WTC11 (cell line): ENCODE data around the gene MIX23. TPM values are rescaled to one million over a fixed set of nuclear protein-coding genes. Genes with fewer than 3 reads are reported as not detected.

ENCODE experiments used
- ATAC-seq: fragments of 200-7000 bp; cut with Tn5 transposase; 2 replicates; pipeline ENCODE4 v1.10.0; 2021; ENCODE audit warnings: mild to moderate bottlenecking, moderate library complexity
- CTCF ChIA-PET: fragments of 300-600 bp; sonication (Branson Sonifier 250); formaldehyde crosslinking; loops from one replicate; lab custom pipeline; 2021; ENCODE audit warnings: antibody characterized with exemption; lab: Charles Lee
- POLR2A ChIA-PET: fragments of 350-600 bp; sonication (Branson Sonifier 250); formaldehyde crosslinking; loops from one replicate; lab custom pipeline; 2021; ENCODE audit warnings: antibody characterized with exemption; lab: Charles Lee
- DNase-seq: peaks from one replicate; pipeline ENCODE4 v3.0.0; 2021; ENCODE audit warnings: low spot score
- H3K27ac Mint-ChIP-seq: 2 replicates; pipeline ENCODE4 v1.8.0; 2021; ENCODE audit warnings: mixed read lengths
- H3K27me3 Mint-ChIP-seq: 2 replicates; pipeline ENCODE4 v1.8.0; 2021; ENCODE audit warnings: low read depth, mild to moderate bottlenecking, moderate library complexity, mixed read lengths
- H3K36me3 Mint-ChIP-seq: 2 replicates; pipeline ENCODE4 v1.8.0; 2021; ENCODE audit warnings: mixed read lengths
- H3K4me1 Mint-ChIP-seq: 2 replicates; pipeline ENCODE4 v1.8.0; 2022; ENCODE audit warnings: mixed read lengths
- H3K4me3 Mint-ChIP-seq: 2 replicates; pipeline ENCODE4 v1.8.0; 2021; ENCODE audit warnings: mild to moderate bottlenecking, moderate library complexity, mixed read lengths
- H3K9me3 Mint-ChIP-seq: 2 replicates; pipeline ENCODE4 v1.8.0; 2021; ENCODE audit warnings: mixed read lengths
- AR ChIP-seq: fragments of 250-450 bp; sonication (Bioruptor Pico); IDR thresholded peaks from 2 replicates; pipeline ENCODE4 v1.9.0; 2021; ENCODE audit warnings: mild to moderate bottlenecking
- ATF1 ChIP-seq: sonication (generic); formaldehyde crosslinking; IDR thresholded peaks from 2 replicates; pipeline ENCODE4 v1.8.1; 2023; ENCODE audit warnings: mild to moderate bottlenecking, moderate library complexity, missing genetic modification reagents
- CREM ChIP-seq: sonication (generic); formaldehyde crosslinking; IDR thresholded peaks from 2 replicates; pipeline ENCODE4 v1.8.1; 2022; ENCODE audit warnings: mild to moderate bottlenecking, missing genetic modification reagents, moderate library complexity
- CTCF ChIP-seq: fragments of 200-600 bp; IDR thresholded peaks from 2 replicates; pipeline ENCODE4 v1.8.0; 2022; ENCODE audit warnings: antibody characterized with exemption
- E2F5 ChIP-seq: sonication (generic); formaldehyde crosslinking; IDR thresholded peaks from 2 replicates; pipeline ENCODE4 v1.8.1; 2022; ENCODE audit warnings: mild to moderate bottlenecking, moderate library complexity, missing genetic modification reagents
- ELF4 ChIP-seq: sonication (generic); formaldehyde crosslinking; IDR thresholded peaks from 2 replicates; pipeline ENCODE4 v1.8.1; 2022; ENCODE audit warnings: low read depth, mild to moderate bottlenecking, moderate library complexity, missing genetic modification reagents
- GABPB1 ChIP-seq: sonication (generic); formaldehyde crosslinking; IDR thresholded peaks from 2 replicates; pipeline ENCODE4 v1.8.1; 2023; ENCODE audit warnings: mild to moderate bottlenecking, missing genetic modification reagents
- MYBL2 ChIP-seq: sonication (generic); formaldehyde crosslinking; IDR thresholded peaks from 2 replicates; pipeline ENCODE4 v1.8.1; 2023; ENCODE audit warnings: mild to moderate bottlenecking, moderate library complexity, missing genetic modification reagents
- NFYB ChIP-seq: sonication (generic); formaldehyde crosslinking; conservative IDR thresholded peaks from 2 replicates; pipeline ENCODE4 v1.8.0; 2022; ENCODE audit warnings: low read depth, missing genetic modification reagents
- RELA ChIP-seq: sonication (generic); formaldehyde crosslinking; IDR thresholded peaks from 2 replicates; pipeline ENCODE4 v1.8.1; 2022; ENCODE audit warnings: missing genetic modification reagents, mild to moderate bottlenecking, borderline replicate concordance
- RORB ChIP-seq: fragments of 250-450 bp; sonication (Bioruptor Pico); IDR thresholded peaks from 2 replicates; pipeline ENCODE4 v1.9.0; 2021; ENCODE audit warnings: mild to moderate bottlenecking
- SOX15 ChIP-seq: fragments of 250-450 bp; sonication (Bioruptor Pico); IDR thresholded peaks from 2 replicates; pipeline ENCODE4 v1.9.0; 2021; ENCODE audit warnings: mild to moderate bottlenecking
- SP1 ChIP-seq: sonication (generic); formaldehyde crosslinking; conservative IDR thresholded peaks from 2 replicates; pipeline ENCODE4 v1.8.1; 2022; ENCODE audit warnings: missing genetic modification reagents
- TEAD4 ChIP-seq: sonication (generic); formaldehyde crosslinking; IDR thresholded peaks from 2 replicates; pipeline ENCODE4 v1.8.0; 2022; ENCODE audit warnings: mild to moderate bottlenecking, missing genetic modification reagents
- ZBTB21 ChIP-seq: sonication (generic); formaldehyde crosslinking; IDR thresholded peaks from 2 replicates; pipeline ENCODE4 v1.8.1; 2023; ENCODE audit warnings: mild to moderate bottlenecking, missing genetic modification reagents, borderline replicate concordance
- ZBTB43 ChIP-seq: sonication (generic); formaldehyde crosslinking; IDR thresholded peaks from 2 replicates; pipeline ENCODE4 v1.8.1; 2023; ENCODE audit warnings: mild to moderate bottlenecking, missing genetic modification reagents
- ZNF396 ChIP-seq: fragments of 250-450 bp; sonication (Bioruptor Pico); IDR thresholded peaks from 2 replicates; pipeline ENCODE4 v1.8.0; 2021; ENCODE audit warnings: mild to moderate bottlenecking, moderate library complexity, borderline replicate concordance
- ZNF416 ChIP-seq: fragments of 250-450 bp; sonication (Bioruptor Pico); IDR thresholded peaks from 2 replicates; pipeline ENCODE4 v1.9.0; 2021; ENCODE audit warnings: mild to moderate bottlenecking, inconsistent platforms
- ZNF532 ChIP-seq: fragments of 250-450 bp; sonication (Bioruptor Pico); IDR thresholded peaks from 2 replicates; pipeline ENCODE4 v1.9.0; 2021; ENCODE audit warnings: mild to moderate bottlenecking, borderline replicate concordance
- ZSCAN18 ChIP-seq: fragments of 250-450 bp; sonication (Bioruptor Pico); IDR thresholded peaks from 2 replicates; pipeline ENCODE4 v2.1.2; 2022; ENCODE audit warnings: mild to moderate bottlenecking, moderate library complexity
- total RNA-seq: library from RNA; stranded (reverse); gene quantifications from 3 replicates; pipeline ENCODE4 v1.2.3, GENCODE V29; 2021

The MIX23 gene
- total RNA-seq, 1 experiment from 2014 or later, result 81.7 TPM

GRCh38 chr3:122427857-122428471 is 44.9 kb upstream of the MIX23 start:
- DNase-seq, result no peak
- Mint-ChIP-seq H3K36me3 (peaks cover 31% of the 10 kb centered on the region), H3K27ac (no peak overlapping the region), H3K9me3 (no peaks in the 10 kb centered on the region), H3K4me3 (no peak overlapping the region), H3K27me3 (no peaks in the 10 kb centered on the region), H3K4me1 (no peaks in the 10 kb centered on the region)
- POLR2A ChIA-PET, result no interaction called here
- CTCF ChIA-PET, result no interaction called here
- TF ChIP-seq TEAD4 (CRISPR knock-in tag) (no peak), ZNF416 (CRISPR knock-in tag) (no peak), RORB (CRISPR knock-in tag) (no peak), CREM (CRISPR knock-in tag) (no peak), ATF1 (no peak), ZSCAN18 (no peak), ZNF532 (no peak), ZBTB43 (CRISPR knock-in tag) (no peak), NFYB (no peak), ZNF396 (CRISPR knock-in tag) (no peak), E2F5 (CRISPR knock-in tag) (no peak), RELA (CRISPR knock-in tag) (no peak), GABPB1 (CRISPR knock-in tag) (no peak), SP1 (CRISPR knock-in tag) (no peak), AR (CRISPR knock-in tag) (no peak), CTCF (no peak), MYBL2 (CRISPR knock-in tag) (no peak), SOX15 (CRISPR knock-in tag) (no peak), ZBTB21 (no peak), ELF4 (CRISPR knock-in tag) (no peak)
- no peak for ATAC-seq
